Measurements from ENCODE around the gene ECT2.

Gene ECT2

GRCh38 chr3:172739462-172739861 lies 11.1 kb upstream of the ECT2 start:
- DNase-seq: no peak

DNA sequence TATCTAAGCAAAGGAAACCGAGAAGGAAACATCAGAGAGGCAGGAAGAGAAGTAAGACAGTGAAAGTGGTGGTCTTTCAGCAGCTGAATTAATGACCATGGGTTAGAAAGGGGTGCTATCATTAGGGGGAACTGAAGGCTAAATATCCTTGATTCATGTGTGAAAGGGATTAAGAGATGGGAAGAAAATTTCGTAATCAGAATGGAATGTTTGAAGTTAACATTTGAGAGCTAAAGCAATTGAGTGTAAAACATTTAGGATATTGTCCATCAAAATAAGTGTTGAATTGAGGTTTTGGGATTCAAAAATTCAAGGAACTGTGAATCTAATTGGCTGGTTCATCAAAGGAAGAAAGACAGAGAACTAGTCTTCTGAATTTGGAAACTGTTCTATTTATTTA lies 4.1 kb upstream of the ECT2 start:
- no peak for DNase-seq

DNA sequence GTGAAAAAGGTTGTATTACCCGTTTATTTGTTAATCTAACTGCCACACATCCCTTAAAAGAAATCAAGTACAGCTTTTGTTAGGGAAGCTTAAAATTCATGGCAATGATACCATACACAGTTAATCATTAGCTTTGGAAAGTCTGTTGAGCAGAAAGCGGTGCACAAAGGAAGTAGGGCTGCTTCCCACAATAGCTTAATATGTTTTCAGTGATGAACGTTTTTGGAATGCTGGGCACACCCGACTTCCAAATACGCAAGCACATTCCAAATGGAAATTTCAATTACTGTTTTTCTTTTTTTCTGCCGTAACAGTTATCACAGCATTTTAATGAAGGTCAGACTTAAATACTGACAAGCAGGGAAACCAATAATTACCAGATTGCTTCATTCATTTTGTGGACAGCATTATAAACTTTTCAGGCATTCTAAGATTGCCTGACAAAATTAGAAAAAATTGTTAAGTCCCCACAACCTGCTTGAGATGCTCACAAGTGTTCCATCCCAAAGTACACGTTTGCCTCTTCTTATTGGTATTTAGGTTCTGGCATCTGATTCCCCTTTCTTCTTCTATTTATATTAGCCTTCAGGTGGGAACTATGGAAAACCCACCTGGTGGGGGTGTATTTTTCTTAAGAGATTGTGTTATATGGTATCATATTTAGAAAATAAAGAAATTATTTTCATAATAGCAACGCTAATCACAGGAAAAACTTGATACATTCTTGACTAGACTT lies 1.1 kb upstream of the ECT2 start:
- no peak for DNase-seq

- no peak for DNase-seq
These were observed 508 bp upstream of the ECT2 start for GRCh38 chr3:172750069-172750367.

- peak; percentile 35 for DNase-seq
These were observed 714 bp downstream of the ECT2 start for GRCh38 chr3:172751175-172751704.

GRCh38 chr3:172752651-172753050 lies 2.1 kb downstream of the ECT2 start:
- DNase-seq: no peak

- DNase-seq: no peak
These were observed 2.6 kb downstream of the ECT2 start for GRCh38 chr3:172753125-172753524.

- peak; percentile 44 for DNase-seq
These were observed 9.9 kb downstream of the ECT2 start for GRCh38 chr3:172760416-172760815.

GRCh38 chr3:172766241-172766640 lies 15.7 kb downstream of the ECT2 start:
- no peak for DNase-seq

GRCh38 chr3:172766718-172767405 lies 16.3 kb downstream of the ECT2 start:
- DNase-seq: no peak

- DNase-seq: no peak
These were observed 19.9 kb downstream of the ECT2 start for GRCh38 chr3:172770382-172770781.

DNA sequence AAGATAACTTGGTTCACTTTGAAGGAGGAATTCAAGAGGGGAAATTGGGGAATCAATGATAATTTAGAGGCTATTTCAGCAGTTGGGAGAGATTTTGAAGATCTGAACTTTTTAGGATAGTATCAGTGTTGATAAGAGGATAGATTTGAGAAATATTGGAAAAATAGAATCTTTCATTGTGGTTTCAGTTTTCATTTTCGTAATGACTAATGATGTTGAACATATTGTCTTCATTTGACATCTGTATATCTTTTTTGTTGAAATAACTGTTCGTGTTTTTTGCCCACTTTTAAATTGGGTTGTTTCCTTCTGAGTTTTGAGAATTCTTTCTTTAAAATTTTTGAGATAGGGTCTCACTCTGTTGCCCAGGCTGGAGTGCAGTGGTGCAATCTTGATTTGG lies 21.1 kb downstream of the ECT2 start:
- DNase-seq: peak; percentile 10

- no peak for DNase-seq
These were observed 25.7 kb downstream of the ECT2 start for GRCh38 chr3:172776049-172776717.

DNA sequence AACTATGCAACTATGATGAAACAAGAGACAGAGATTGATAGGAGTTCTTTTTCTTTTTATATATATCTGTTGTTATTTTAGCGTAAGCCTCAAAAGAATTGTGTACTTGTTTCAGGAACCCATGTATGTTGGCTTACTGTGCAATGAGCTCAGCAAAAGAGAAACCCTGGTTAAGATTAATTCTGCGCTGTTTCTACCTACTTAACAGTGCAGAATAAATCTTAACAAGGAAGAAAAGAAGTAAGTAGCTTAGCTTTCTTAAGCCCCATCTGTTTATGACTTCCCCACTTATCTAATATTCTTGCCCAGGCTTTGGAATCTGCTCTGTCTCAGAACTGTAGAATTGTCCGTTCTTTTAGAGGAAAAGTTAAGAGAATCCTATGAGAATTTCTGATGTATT lies 27.4 kb downstream of the ECT2 start:
- no peak for DNase-seq

GRCh38 chr3:172782235-172782634 lies 31.7 kb downstream of the ECT2 start:
- no peak for DNase-seq

DNA sequence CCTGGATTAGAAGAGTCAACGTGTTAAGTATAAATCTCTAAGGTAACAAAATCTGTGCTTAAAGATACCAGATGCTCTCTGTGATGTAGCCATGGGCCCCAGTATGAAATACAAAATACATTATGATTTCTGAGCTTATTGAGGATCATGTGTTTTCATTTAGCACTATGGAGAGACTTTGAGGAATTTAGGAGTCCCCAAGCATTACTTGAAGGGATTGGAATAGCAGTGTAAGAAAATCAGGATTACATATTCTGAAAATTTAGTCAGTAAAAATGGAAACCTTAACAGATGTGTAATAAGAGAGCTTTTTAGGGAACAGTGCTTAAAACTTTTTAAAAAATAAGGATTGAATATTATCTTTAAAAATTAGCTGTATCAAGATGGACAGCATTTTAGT lies 35.5 kb downstream of the ECT2 start:
- DNase-seq: no peak

GRCh38 chr3:172787019-172787418 lies 36.5 kb downstream of the ECT2 start:
- DNase-seq: no peak

GRCh38 chr3:172787746-172788145 lies 37.2 kb downstream of the ECT2 start:
- no peak for DNase-seq

DNA sequence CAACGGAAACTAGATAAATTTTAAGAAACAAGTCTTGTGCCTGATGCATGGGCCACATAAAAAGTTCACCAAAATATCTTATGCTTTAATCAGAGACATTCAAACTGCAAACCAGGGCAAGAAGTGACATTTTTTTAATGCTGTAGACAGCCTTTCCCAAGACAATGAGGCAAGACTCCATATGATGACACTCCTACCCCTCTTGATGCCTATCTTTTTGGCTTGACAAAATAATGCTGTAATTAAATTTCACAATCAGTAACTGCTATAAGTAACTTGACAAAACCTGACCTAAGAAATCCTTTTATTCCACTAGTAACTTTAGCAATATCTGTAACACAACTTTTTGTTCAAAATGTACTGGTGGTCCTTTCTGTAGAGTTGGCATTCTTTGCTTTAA lies 48.7 kb downstream of the ECT2 start:
- peak; percentile 19 for DNase-seq

DNA sequence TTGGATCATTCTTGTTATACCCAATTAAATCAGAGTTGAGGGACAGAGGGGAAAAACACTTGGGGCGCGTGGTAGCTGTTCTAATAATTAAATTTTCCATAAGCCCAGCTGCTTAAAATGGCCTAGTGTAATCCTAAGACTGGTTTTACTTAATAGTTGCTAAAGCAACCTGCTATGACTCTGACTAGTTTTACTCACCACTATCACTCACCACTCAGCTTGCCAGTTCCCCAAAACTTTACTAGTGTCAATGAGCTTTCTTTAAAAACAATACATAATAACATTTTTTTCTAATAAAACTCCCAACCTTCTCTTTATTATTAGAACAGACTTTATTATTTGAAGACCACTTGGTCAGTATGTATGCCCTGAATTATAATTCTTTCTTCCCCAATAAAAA lies 49.6 kb downstream of the ECT2 start:
- DNase-seq: peak; percentile 20

DNA sequence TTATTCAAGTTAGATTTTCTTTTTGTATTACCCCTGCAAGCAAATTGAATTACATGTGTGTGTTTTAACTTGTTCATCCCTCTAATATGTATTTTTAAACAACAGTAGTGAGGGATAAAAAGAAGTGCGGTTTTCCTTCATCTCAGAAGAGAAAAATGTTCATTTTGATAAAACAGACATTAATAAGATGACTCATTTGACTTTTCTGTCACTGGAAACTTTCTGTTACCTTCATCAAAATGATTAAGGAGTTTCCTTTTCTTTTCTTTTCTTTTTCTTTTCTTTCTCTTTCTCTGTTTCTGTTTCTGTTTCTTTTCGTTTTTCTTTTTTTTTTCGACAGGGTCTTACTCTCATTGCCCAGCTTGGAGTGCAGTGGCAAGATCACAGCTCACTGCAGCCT lies 53.0 kb downstream of the ECT2 start:
- no peak for DNase-seq

DNA sequence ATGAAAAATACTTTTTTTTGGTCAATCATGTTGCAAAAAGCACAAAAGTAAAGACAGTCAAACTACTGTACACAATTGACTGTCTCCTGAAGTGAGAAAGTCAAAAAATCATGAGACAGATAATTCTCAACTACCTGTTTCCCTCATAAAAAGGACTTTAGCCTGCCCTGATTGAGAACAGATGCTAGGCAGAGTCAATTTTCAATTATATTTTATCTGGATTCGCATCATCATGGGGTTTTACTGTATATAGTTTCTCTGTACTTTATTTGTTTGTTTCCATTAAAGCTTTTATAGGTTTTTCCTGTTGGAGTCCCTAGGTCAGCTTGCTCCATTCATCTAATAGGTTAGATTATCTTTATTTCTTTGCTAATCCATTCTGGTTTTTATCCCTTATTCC lies 53.8 kb downstream of the ECT2 start:
- no peak for DNase-seq

DNA sequence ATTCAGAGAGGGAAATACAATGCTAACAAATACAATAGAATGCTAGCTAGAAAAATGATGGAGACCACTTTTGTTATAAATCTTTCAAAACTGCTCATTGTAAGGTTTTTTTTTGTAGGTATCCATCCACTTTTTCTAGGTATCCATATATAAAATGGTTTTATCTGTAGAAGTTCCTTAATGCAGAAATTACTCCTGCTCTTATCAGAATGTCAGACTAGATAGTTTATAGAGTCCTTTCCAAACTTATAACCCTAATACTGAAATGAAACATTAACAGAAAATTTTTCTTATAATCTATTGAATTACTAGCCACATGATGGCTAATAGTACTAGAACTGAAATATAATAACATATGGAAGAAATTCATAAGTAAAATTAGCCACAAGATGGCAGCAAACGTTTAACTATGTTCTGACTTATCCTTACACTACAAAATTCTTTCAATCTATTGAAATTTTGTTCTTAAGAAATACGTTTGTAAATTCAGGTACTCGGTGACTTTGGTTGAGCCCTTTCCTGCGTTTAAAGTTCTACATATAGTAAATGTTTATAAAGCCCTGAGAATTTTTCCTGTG lies 58.5 kb downstream of the ECT2 start:
- DNase-seq: peak; percentile 59

- DNase-seq: no peak
These were observed 60.6 kb downstream of the ECT2 start for GRCh38 chr3:172811099-172811498.
